ENCODE data around the gene S1PR2. TPM values are rescaled to one million over a fixed set of nuclear protein-coding genes. Genes with fewer than 3 reads are reported as not detected.
A peak's percentile ranks its signal among the peaks of the same experiment; 100 is the strongest.
"Not testable (repeated sequence)": the region's sequence is repeated elsewhere in the genome, so short reads cannot be mapped to it uniquely, and the experiment has no call there.

The S1PR2 gene
- total RNA-seq, 2 experiments from 2014 or later, result 6.1 to 6.5 TPM

DNA sequence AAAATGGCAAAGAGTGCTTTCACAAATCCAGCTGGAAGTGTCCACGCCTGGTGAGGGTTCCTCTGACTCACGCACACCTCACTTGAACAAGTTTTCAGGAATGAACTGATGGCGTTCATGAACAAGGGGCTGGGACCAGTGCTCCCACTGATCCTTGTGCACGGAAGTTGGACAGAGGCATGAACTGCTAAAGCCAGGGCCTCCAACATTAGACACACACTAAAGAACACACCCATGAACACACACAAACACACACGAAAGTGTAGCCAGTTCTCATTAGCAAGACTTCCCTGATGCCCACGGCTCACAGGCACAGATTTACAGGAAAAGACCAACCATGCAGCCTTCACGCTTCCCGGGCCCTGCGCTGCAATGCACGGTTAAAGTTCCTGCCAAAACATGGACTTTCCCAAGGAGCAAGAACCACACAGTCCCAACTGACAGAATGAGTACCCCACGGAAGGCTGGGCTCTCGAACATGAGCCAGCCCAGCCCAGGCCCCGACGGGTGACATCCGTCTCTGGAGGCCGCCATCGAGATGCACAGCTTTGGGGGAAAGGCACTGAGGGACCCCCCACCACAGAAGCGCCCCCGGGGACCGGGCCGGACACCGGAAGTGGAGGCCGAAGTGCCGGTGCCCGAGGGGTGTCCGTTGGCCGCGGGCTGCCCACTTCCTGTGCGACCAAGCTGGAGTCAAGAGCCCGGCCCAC lies 37.2 kb downstream of the S1PR2 start:
- DNase-seq, result no peak
- H3K27me3 Mint-ChIP-seq, result no peaks in the 10 kb centered on the region
- peak overlapping the region; percentile 90 for H3K27ac Mint-ChIP-seq
- CTCF ChIA-PET, result interaction anchor here (1.1 to 3.2 kb wide), 2 partner anchors 8 to 13 kb away, joined by 4 to 9 read pairs; no protein-coding TSS in a partner anchor
- POLR2A ChIA-PET, result interaction anchor here (0.5 to 1.2 kb wide), 2 partner anchors 77 to 736 kb away, joined by 3 to 4 read pairs; partner anchors contain the start of gene ICAM1
- peaks cover 48% of the 10 kb centered on the region for H3K4me1 Mint-ChIP-seq
- H3K9me3 Mint-ChIP-seq, result no peaks in the 10 kb centered on the region
- peak overlapping the region; percentile 84 for H3K4me3 Mint-ChIP-seq
- peaks cover 36% of the 10 kb centered on the region for H3K36me3 Mint-ChIP-seq (ENCODE audit: low read depth)

DNA sequence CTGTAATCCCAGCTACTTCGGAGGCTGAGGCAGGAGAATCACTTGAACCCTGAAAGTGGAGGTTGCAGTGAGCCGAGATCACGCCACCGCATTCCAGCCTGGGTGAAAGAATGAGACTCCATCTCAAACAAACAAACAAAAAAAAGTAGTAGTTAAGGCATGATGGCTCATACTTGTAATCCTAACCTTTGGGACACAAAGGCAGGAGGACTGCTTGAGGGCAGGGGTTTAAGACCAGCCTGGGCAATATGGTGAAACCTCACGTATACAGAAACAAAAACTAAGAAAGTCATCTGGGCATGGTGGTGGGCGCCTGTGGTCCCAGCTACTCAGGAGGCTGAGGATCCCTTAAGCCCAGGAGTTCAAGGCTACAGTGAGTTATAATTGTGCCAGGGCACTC lies 38.2 kb downstream of the S1PR2 start:
- H3K27me3 Mint-ChIP-seq, result no peaks in the 10 kb centered on the region
- H3K4me1 Mint-ChIP-seq, result peaks cover 50% of the 10 kb centered on the region
- H3K4me3 Mint-ChIP-seq, result peak overlapping the region; percentile 84
- no peak overlapping the region for H3K27ac Mint-ChIP-seq
- ChIA-PET POLR2A (no interaction called here), CTCF (interaction anchor here (1.2 to 3.2 kb wide), 2 partner anchors 14 to 66 kb away, joined by 4 to 9 read pairs; no protein-coding TSS in a partner anchor)
- no peak for DNase-seq
- peaks cover 43% of the 10 kb centered on the region for H3K36me3 Mint-ChIP-seq (ENCODE audit: low read depth)
- no peaks in the 10 kb centered on the region for H3K9me3 Mint-ChIP-seq

GRCh38 chr19:10191347-10191746 lies 39.8 kb downstream of the S1PR2 start:
- ChIA-PET CTCF (interaction anchor here (1.2 kb wide), 1 partner anchor 69 kb away, joined by 3 read pairs; no protein-coding TSS in a partner anchor), POLR2A (no interaction called here)
- Mint-ChIP-seq H3K4me1 (peaks cover 54% of the 10 kb centered on the region), H3K36me3 (ENCODE audit: low read depth) (peaks cover 51% of the 10 kb centered on the region), H3K27me3 (no peaks in the 10 kb centered on the region), H3K9me3 (no peaks in the 10 kb centered on the region), H3K4me3 (no peak overlapping the region), H3K27ac (no peak overlapping the region)
- DNase-seq, result no peak

- CTCF ChIA-PET, result interaction anchor here (1.0 to 1.6 kb wide), 4 partner anchors 8 to 60 kb away, joined by 3 to 4 read pairs (median 3); no protein-coding TSS in a partner anchor
- H3K27me3 Mint-ChIP-seq, result no peaks in the 10 kb centered on the region
- H3K9me3 Mint-ChIP-seq, result no peaks in the 10 kb centered on the region
- no peak for DNase-seq
- POLR2A ChIA-PET, result no interaction called here
- H3K4me3 Mint-ChIP-seq, result no peak overlapping the region
- peak overlapping the region; percentile 70 for H3K27ac Mint-ChIP-seq
- H3K36me3 Mint-ChIP-seq (ENCODE audit: low read depth), result peaks cover 55% of the 10 kb centered on the region
- H3K4me1 Mint-ChIP-seq, result peaks cover 51% of the 10 kb centered on the region
Observed at GRCh38 chr19:10190026-10190425, 41.1 kb downstream of the S1PR2 start.

GRCh38 chr19:10189616-10190015 lies 41.5 kb downstream of the S1PR2 start:
- DNase-seq, result no peak
- Mint-ChIP-seq H3K4me3 (no peak overlapping the region), H3K4me1 (peaks cover 49% of the 10 kb centered on the region), H3K27me3 (no peaks in the 10 kb centered on the region), H3K9me3 (no peaks in the 10 kb centered on the region), H3K27ac (peak overlapping the region; percentile 70), H3K36me3 (ENCODE audit: low read depth) (peaks cover 55% of the 10 kb centered on the region)
- ChIA-PET POLR2A (no interaction called here), CTCF (interaction anchor here (1.0 to 1.6 kb wide), 5 partner anchors 9 to 73 kb away, joined by 3 to 4 read pairs (median 3); no protein-coding TSS in a partner anchor)

- Mint-ChIP-seq H3K4me3 (no peak overlapping the region), H3K4me1 (peaks cover 37% of the 10 kb centered on the region), H3K27ac (peak overlapping the region; percentile 47), H3K36me3 (ENCODE audit: low read depth) (peaks cover 45% of the 10 kb centered on the region), H3K9me3 (no peaks in the 10 kb centered on the region), H3K27me3 (no peaks in the 10 kb centered on the region)
- ChIA-PET POLR2A (interaction anchor here (0.6 kb wide), 1 partner anchor 11 kb away, joined by 3 read pairs; no protein-coding TSS in a partner anchor), CTCF (interaction anchor here (0.5 to 1.6 kb wide), 5 partner anchors 9 to 193 kb away, joined by 3 to 4 read pairs (median 3); partner anchors contain the start of gene TYK2)
- DNase-seq, result no peak
Observed at GRCh38 chr19:10187315-10187714, 43.8 kb downstream of the S1PR2 start.

- no peak for DNase-seq
- no peaks in the 10 kb centered on the region for H3K9me3 Mint-ChIP-seq
- no peak overlapping the region for H3K4me3 Mint-ChIP-seq
- H3K4me1 Mint-ChIP-seq, result peaks cover 23% of the 10 kb centered on the region
- POLR2A ChIA-PET, result interaction anchor here (0.6 kb wide), 1 partner anchor 26 kb away, joined by 3 read pairs; no protein-coding TSS in a partner anchor
- peaks cover 42% of the 10 kb centered on the region for H3K36me3 Mint-ChIP-seq (ENCODE audit: low read depth)
- peak overlapping the region; percentile 19 for H3K27ac Mint-ChIP-seq
- CTCF ChIA-PET, result interaction anchor here (0.6 to 1.1 kb wide), 3 partner anchors 12 to 71 kb away, joined by 3 to 4 read pairs (median 3); no protein-coding TSS in a partner anchor
- no peaks in the 10 kb centered on the region for H3K27me3 Mint-ChIP-seq
Observed at GRCh38 chr19:10184636-10185035, 46.5 kb downstream of the S1PR2 start.

DNA sequence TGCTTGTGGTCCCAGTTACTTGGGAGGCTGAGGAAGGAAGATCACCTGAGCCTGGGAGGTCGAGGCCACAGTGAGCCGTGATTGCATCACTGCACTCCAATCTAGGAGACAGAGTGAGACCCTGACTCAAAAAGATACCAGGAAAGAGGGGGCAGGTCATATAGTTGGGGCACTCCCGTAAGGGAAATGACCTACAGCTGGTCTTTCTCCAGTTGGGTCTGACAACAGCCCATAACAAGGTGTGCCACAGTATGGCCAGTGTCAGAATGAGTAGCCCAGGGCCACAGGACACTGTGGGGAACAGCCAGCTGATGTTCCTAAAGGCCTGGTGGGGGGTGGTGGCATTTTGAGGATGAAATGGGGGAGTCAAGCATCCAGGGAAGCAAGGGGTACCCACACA lies 47.2 kb downstream of the S1PR2 start:
- Mint-ChIP-seq H3K4me3 (no peak overlapping the region), H3K27me3 (no peaks in the 10 kb centered on the region), H3K9me3 (no peaks in the 10 kb centered on the region), H3K36me3 (ENCODE audit: low read depth) (peaks cover 42% of the 10 kb centered on the region), H3K27ac (no peak overlapping the region), H3K4me1 (peaks cover 19% of the 10 kb centered on the region)
- ChIA-PET CTCF (interaction anchor here (0.9 kb wide), 1 partner anchor 33 kb away, joined by 3 read pairs; no protein-coding TSS in a partner anchor), POLR2A (interaction anchor here (0.6 kb wide), 1 partner anchor 25 kb away, joined by 3 read pairs; no protein-coding TSS in a partner anchor)
- no peak for DNase-seq

- H3K4me3 Mint-ChIP-seq, result no peak overlapping the region
- no peaks in the 10 kb centered on the region for H3K9me3 Mint-ChIP-seq
- no peak overlapping the region for H3K27ac Mint-ChIP-seq
- CTCF ChIA-PET, result interaction anchor here (0.5 to 0.8 kb wide), 2 partner anchors 15 to 39 kb away, joined by 3 read pairs; no protein-coding TSS in a partner anchor
- H3K36me3 Mint-ChIP-seq (ENCODE audit: low read depth), result peaks cover 35% of the 10 kb centered on the region
- POLR2A ChIA-PET, result no interaction called here
- peaks cover 13% of the 10 kb centered on the region for H3K4me1 Mint-ChIP-seq
- DNase-seq, result no peak
- H3K27me3 Mint-ChIP-seq, result no peaks in the 10 kb centered on the region
Observed at GRCh38 chr19:10182847-10183246, 48.3 kb downstream of the S1PR2 start.

- H3K4me1 Mint-ChIP-seq, result peaks cover 6% of the 10 kb centered on the region
- POLR2A ChIA-PET, result no interaction called here
- H3K36me3 Mint-ChIP-seq (ENCODE audit: low read depth), result peaks cover 35% of the 10 kb centered on the region
- H3K4me3 Mint-ChIP-seq, result no peak overlapping the region
- no peaks in the 10 kb centered on the region for H3K9me3 Mint-ChIP-seq
- no peaks in the 10 kb centered on the region for H3K27me3 Mint-ChIP-seq
- H3K27ac Mint-ChIP-seq, result no peak overlapping the region
- DNase-seq, result no peak
- CTCF ChIA-PET, result interaction anchor here (0.7 to 0.8 kb wide), 3 partner anchors 15 to 282 kb away, joined by 3 to 6 read pairs (median 4); no protein-coding TSS in a partner anchor
Observed at GRCh38 chr19:10182076-10182475, 49.1 kb downstream of the S1PR2 start.

- no peak for DNase-seq
- Mint-ChIP-seq H3K4me1 (peaks cover 5% of the 10 kb centered on the region), H3K36me3 (ENCODE audit: low read depth) (peaks cover 38% of the 10 kb centered on the region), H3K4me3 (no peak overlapping the region), H3K9me3 (no peaks in the 10 kb centered on the region), H3K27me3 (no peaks in the 10 kb centered on the region), H3K27ac (peak overlapping the region; percentile 36)
- ChIA-PET POLR2A (no interaction called here), CTCF (interaction anchor here (1.0 kb wide), 1 partner anchor 58 kb away, joined by 3 read pairs; no protein-coding TSS in a partner anchor)
Observed at GRCh38 chr19:10180459-10180858, 50.7 kb downstream of the S1PR2 start.

GRCh38 chr19:10180024-10180423 lies 51.1 kb downstream of the S1PR2 start:
- DNase-seq, POLR2A ChIA-PET, H3K9me3 Mint-ChIP-seq, CTCF ChIA-PET, H3K27me3 Mint-ChIP-seq, H3K4me1 Mint-ChIP-seq, H3K4me3 Mint-ChIP-seq: not testable (repeated sequence)
- H3K27ac Mint-ChIP-seq, result peak overlapping the region; percentile 36
- H3K36me3 Mint-ChIP-seq (ENCODE audit: low read depth), result peaks cover 41% of the 10 kb centered on the region

DNA sequence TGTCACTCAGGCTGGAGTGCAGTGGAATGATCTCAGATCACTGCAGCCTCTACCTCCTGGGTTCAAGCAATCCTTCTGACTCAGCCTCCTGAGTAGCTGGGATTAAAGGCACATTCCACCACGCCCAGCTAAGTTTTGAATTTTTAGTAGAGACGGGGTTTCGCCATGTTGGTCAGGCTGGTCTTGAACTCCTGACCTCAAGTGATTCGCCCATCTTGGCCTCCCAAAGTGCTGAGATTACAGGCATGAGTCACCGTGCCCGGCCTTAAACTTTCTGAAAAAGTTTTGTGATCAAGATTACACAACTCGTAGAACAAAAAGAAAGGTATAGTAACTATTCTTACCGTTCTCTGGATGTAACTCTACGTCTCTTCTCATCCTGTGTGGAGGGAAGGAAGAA lies 57.6 kb downstream of the S1PR2 start:
- DNase-seq, result no peak
- Mint-ChIP-seq H3K27ac (no peak overlapping the region), H3K4me1 (peaks cover 16% of the 10 kb centered on the region), H3K4me3 (no peak overlapping the region), H3K9me3 (no peaks in the 10 kb centered on the region), H3K36me3 (ENCODE audit: low read depth) (peaks cover 60% of the 10 kb centered on the region), H3K27me3 (no peaks in the 10 kb centered on the region)
- CTCF ChIA-PET, result interaction anchor here (1.2 kb wide), 1 partner anchor 89 kb away, joined by 6 read pairs; no protein-coding TSS in a partner anchor
- POLR2A ChIA-PET, result no interaction called here

All from activated CD4-positive, alpha-beta T cell treated with anti-CD3 and anti-CD28 coated beads, Interleukin-2, amount 10 ng/mL, durations not matched to agents 7 days and 5 days (primary cell).